ENCODE measurements around the gene CACNB2.
"Not testable (repeated sequence)": the region's sequence is repeated elsewhere in the genome, so short reads cannot be mapped to it uniquely, and the experiment has no call there.

CACNB2 gene

DNA sequence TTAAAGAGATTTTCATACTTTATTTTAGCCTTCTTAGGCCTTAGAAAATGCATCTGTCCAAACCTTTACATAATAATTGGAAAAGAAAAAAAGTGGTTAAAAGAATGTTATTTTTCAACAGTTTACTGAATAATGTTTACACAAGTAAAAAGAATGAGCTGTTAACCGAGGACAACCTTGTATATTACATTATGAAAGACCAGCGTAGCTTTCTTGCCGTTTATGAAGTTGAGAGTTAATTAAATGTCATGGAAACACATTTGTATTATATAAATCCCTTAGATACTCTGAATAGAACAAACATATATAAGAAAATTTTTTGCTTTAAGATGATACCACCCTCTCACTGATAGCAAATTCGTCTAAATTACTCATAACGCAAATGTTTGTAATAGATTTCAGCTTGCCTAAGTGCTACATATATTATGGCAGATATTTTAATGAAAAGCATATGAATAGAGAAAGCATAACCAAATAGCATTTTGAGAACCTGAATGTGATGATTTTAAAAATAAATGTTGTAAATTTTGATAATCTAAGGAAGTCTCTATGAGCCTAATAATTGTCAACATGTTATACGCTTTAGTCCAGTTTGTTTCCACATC, 9.1 kb downstream of the CACNB2 start:
- DNase-seq, result no peak

GRCh38 chr10:18151356-18151890, 11.2 kb downstream of the CACNB2 start:
- DNase-seq, result no peak

- not testable (repeated sequence) for DNase-seq
Measured at GRCh38 chr10:18153381-18153780, 13.2 kb downstream of the CACNB2 start.

- no peak for DNase-seq
Measured at GRCh38 chr10:18155321-18155720, 15.1 kb downstream of the CACNB2 start.

DNA sequence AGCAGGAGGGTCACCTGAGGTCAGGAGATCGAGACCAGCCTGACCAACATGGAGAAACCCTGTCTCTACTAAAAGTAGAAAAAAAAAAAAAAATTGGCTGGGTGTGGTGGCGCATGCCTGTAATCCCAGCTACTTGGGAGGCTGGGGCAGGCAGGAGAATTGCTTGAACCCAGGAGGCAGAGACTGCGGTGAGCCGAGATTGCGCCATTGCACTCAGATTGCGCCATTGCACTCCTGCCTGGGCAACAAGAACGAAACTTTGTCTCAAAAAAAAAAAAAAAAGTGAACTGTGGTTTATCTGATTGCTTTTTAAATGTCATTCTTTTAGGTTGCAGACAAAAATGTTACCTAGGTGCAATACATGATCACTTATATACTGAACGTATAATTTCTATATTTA, 16.6 kb downstream of the CACNB2 start:
- not testable (repeated sequence) for DNase-seq

DNA sequence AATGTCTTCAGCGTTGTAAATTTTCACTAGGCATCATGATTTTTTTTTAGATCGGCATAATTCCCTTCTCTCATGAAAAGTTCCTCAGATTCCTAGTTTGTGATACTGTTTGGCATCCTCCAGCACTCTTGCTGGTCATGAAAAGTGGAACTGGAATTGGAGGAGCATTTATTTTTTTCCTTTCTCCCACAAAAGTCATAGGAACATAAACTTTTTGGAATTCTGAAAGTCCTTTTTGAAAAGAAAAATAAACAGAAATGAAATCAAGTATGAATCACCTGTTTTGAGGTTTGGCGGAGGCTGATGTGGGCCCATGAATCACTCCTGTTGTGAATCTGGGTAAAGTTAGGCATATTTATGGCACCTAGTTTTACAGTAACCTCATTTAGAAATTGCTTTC, 17.7 kb downstream of the CACNB2 start:
- no peak for DNase-seq

GRCh38 chr10:18158773-18159265, 18.6 kb downstream of the CACNB2 start:
- no peak for DNase-seq

GRCh38 chr10:18159557-18159956, 19.3 kb downstream of the CACNB2 start:
- DNase-seq, result no peak

DNA sequence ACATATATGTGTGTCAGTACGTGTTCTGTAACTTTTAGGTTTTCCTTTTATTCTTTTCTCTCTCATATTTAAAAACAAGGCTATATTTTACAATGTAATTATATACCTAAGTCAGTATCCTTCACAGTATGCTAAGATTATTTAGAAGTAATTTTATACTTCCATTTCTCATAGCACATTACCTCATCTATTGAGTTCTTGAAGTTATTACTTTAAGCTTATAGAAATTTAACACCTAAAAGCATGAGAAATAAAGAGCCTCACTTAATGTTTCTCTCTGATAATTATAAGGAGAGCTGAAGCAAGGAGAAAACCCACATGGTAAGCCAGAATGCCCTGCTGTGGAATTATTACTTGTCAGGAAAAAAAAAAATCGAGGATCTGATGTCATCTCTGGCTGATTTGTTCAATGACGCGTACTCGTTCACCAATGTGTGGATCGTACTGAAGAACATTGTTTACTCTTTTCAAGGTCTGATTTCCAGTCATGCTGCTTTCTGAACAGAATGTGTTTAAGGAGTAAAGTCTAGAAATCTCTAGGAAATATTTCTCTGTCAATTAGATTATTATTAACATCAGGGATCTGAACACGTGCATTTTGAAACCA, 21.9 kb downstream of the CACNB2 start:
- DNase-seq, result no peak

DNA sequence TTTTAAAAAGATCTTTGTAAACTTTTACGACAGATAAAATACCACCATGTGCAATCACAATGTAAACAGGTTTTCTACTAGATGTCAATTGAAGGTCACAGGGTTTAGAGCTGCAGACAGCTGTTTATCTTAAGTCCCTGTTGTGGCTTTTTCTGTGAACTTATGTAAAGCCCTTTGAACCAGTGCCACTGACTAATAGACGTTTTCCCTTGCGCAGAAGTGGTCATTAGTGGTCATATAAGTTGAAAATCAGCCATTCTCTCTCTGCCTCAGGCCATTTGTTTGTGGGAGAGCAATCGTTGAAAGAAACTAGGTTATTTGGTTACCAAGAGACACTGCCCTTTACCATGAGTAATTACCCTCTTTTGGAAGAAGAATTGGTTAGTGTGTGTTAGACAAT, 23.9 kb downstream of the CACNB2 start:
- DNase-seq, result no peak

DNA sequence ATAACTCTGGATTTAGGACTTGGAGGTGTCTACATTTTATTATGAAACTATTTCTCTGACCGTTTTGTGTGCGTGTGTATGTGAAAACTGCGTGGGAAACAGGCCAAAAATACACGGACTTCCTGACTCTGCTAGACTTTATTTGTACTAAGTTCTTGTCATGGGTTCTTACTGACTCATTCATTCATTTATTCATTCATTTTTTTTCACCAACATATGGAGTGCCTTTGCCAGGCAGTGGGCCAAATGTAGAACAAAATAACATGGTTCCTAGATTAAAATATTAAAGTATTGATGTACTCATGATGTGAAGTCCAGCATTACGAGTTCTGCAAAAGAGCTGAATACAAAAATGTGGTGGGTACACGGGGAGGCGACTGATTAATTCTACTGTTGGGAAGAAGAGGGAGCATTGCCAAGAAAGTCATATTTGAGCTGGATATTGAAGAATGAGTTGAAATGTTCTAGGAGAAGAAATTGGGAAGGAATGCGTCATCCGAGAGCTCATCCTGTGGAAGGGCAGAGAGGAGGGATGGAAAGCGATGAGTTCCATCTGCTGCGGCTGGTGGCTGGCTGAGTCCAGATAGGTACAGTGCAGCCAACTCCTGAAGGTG, 24.6 kb downstream of the CACNB2 start:
- DNase-seq, result no peak

GRCh38 chr10:18178854-18179483, 38.7 kb downstream of the CACNB2 start:
- no peak for DNase-seq

GRCh38 chr10:18179891-18180290, 39.7 kb downstream of the CACNB2 start:
- DNase-seq, result no peak

GRCh38 chr10:18181382-18181781, 41.2 kb downstream of the CACNB2 start:
- not testable (repeated sequence) for DNase-seq

DNA sequence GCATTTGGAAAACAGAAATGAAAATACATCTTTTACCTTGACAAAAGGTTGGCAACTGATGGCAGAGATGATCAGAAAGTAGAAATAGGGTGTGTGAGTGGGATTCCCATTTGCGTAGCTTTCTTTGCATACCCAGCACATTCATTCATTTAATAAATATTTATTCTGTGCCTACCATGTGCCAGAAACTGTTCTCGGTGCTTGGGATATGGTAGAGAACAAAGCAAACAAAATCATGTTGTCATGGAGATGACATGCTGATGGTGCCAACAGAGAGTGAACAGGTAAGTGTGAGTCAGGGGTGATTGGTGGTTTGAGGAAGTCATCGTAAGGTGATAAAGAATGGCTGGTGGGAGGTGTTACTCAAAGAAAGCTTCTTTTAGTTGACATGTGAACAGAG, 45.4 kb downstream of the CACNB2 start:
- no peak for DNase-seq

DNA sequence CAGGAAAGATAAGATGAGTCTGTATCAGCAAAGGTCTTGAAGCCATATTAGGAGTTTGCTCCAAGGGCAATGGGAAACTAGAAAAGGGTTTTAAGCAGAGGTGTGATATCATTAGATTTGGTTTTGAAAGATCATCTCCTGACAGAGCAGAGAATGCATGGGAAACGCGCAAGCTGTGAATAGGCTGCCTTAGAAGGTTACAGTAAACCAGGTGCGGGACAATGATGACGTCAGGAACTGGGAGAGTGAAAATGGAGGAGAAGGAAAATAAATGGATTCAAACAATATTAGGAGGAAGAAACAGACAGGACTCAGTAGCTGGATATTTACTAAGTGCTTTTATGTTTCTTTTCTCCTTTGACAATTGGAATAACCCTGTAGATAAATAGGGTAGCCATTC, 50.6 kb downstream of the CACNB2 start:
- no peak for DNase-seq

DNA sequence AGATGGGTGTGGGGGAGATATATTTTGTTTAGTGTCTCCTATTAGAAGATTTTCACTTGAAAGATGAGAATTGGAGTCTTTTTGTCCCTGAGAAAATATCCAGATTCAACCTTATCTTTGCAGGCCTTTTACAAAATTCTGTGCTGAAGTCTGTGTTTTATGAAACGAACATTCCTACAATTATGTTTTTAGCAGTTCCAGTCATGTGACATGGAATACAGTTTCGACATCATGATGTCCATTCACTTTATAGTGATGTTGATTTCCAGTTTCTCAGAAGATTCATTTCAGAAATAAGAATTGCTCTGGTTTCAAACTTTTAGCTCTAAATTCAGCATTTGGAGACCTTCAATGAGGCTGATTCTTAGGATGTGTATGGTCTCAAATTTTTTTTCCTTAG, 54.4 kb downstream of the CACNB2 start:
- no peak for DNase-seq

GRCh38 chr10:18195060-18195799, 55.0 kb downstream of the CACNB2 start:
- no peak for DNase-seq

GRCh38 chr10:18196806-18197550, 56.8 kb downstream of the CACNB2 start:
- DNase-seq, result no peak

- no peak for DNase-seq
Measured at GRCh38 chr10:18197706-18198105, 57.5 kb downstream of the CACNB2 start.

GRCh38 chr10:18201877-18202276, 61.7 kb downstream of the CACNB2 start:
- no peak for DNase-seq

Data from NCI-H2029 (cell line).